GM19193 (cell line): ENCODE results near the gene SPAM1.

ENCODE experiments used
- POLR2A ChIP-seq: IDR thresholded peaks from 4 replicates; pipeline ENCODE4 v1.6.1; 2011; ENCODE audit not compliant: insufficient read depth, insufficient read length; ENCODE audit errors: extremely low read depth

The SPAM1 gene

GRCh38 chr7:123941391-123942180, 16.5 kb downstream of the SPAM1 start:
- no peak for TF ChIP-seq POLR2A

- no peak for TF ChIP-seq POLR2A
Measured at GRCh38 chr7:123944395-123944794, 19.4 kb downstream of the SPAM1 start.

GRCh38 chr7:123945938-123946337, 20.9 kb downstream of the SPAM1 start:
- TF ChIP-seq POLR2A: no peak

GRCh38 chr7:123948136-123948535, 23.1 kb downstream of the SPAM1 start:
- TF ChIP-seq POLR2A: no peak

DNA sequence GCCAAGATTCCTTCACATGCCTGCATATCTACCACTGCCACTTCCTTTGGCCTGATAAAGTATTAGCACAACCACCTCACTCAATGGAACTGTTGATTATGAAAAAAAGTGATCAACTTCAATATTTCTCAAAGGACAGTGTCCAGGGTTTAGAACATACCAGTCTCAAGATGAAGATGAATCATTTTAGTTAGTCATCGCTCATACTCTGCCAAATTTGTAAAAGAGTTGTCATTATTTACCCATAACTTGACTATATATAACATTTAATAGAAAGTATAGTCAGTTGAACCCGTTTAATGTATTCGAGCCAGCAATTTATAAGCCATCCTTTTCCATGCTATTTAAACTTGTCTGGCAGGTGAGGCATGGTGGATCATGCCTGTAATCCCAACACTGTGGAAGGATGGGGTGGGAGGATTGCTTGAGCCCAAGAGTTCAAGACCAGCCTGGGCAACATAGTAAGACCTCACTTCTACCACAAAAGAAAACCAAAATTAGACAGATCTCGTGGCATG, 33.2 kb downstream of the SPAM1 start:
- TF ChIP-seq POLR2A: no peak

- no peak for TF ChIP-seq POLR2A
Measured at GRCh38 chr7:123961771-123962170, 36.7 kb downstream of the SPAM1 start.

- TF ChIP-seq POLR2A: no peak
Measured at GRCh38 chr7:123966936-123967335, 41.9 kb downstream of the SPAM1 start.

DNA sequence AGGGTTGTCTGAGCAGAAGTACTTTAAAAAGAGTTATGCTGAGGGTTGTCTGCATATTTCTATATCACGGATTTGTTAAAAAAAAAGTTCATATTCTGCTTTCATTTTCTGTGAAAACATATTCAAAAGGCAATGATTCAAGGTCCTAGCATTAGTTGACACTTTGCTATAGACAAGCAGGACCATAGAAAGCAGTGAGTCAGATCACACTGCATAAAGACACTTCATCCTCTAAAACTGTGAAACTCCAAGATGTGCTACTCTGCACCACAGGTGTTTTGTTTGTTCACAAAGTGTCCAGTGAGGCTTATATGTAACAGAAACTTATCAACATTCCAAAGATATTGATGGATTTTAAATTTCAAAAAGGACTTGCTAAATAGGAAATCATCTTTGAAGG, 47.0 kb downstream of the SPAM1 start:
- TF ChIP-seq POLR2A: no peak

GRCh38 chr7:123972831-123973230, 47.8 kb downstream of the SPAM1 start:
- TF ChIP-seq POLR2A: no peak

- no peak for TF ChIP-seq POLR2A
Measured at GRCh38 chr7:123974326-123974908, 49.4 kb downstream of the SPAM1 start.

- TF ChIP-seq POLR2A: no peak
Measured at GRCh38 chr7:123975084-123975483, 50.0 kb downstream of the SPAM1 start.

DNA sequence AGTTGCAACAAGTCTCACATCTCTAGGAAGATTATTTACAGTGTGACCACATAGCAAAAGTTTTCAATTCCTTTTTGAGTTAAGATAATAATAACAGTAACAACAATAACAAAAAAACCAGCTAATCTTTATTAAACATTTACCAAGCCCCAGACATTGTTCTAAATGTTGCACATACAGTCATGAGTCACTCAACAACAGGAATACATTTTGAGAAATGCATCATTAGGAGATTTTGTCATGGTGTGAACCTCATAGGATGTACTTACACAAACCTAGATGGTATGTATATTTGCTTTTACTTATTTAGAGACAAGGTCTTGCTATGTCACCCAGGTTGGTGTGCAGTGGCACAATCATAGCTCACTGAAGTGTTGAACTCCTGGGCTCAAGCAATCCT, 52.0 kb downstream of the SPAM1 start:
- TF ChIP-seq POLR2A: no peak

DNA sequence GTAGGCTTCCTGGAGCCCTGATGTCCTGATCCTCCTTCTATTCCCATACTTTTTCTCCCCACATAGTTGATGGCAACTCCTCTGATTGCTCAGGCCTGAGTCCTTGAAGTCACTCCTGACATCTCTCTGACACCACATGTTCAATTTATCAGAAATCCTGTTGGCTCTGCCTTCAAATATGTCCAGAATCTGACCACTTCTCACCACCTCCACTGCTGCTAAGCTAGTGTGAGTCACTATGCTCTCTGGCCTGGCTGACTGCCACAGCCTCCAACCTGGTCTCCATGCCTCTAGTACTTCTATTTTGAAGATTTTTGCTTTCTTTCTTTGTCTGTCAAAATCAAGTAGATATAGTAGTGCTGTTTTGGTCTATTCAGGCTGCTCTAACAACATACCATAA, 54.8 kb downstream of the SPAM1 start:
- TF ChIP-seq POLR2A: no peak

- TF ChIP-seq POLR2A: no peak
Measured at GRCh38 chr7:123987445-123987844, 62.4 kb downstream of the SPAM1 start.

GRCh38 chr7:123992913-123993518, 68.0 kb downstream of the SPAM1 start:
- no peak for TF ChIP-seq POLR2A

DNA sequence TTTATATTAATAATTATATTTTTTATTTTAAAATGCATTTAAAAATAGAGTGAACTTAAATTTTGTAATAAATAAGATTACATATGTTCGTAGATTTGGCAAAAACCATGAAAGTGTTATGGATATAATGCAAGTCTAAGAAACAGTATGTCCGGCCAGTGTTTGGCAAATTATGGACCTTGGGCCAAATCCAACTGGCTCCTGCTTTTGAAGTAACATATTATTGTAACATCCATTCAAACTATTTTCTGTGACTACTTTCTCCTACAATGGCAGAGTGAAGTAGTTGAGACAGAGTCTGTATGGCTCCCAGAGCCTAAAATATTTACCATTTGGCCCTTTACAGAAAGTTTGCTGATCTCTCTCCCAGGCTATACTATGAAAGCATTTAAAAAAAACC, 69.0 kb downstream of the SPAM1 start:
- no peak for TF ChIP-seq POLR2A

DNA sequence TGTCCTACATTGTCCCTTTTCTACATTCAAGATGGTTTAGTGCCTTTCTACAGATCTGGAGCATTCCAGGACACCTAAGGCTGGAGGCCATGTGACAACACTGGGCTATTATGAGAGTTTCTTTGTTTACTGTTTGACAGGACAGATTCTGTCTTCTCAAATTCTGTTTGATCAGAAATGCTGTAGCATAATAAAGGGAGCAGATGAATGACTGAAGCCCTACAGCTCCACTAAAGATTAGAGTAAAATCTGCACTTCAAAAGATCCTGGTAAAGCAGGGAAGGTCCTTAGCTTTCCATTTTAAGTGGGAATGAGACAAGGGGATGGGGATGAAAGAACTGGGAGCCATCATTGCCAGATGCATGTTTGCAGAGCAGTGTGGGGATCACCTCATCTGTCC, 69.4 kb downstream of the SPAM1 start:
- TF ChIP-seq POLR2A: no peak
